ENCODE measurements around the gene CA7.
"Not testable (repeated sequence)": the region's sequence is repeated elsewhere in the genome, so short reads cannot be mapped to it uniquely, and the experiment has no call there.

The CA7 gene

GRCh38 chr16:66863707-66864106 lies 19.5 kb downstream of the CA7 start:
- H3K27me3 ChIP-seq (ENCODE audit: control insufficient read depth, insufficient read depth, low read length) = no peaks in the 10 kb centered on the region
- H3K36me3 ChIP-seq (ENCODE audit: control insufficient read depth, insufficient read depth, low read length) = no peaks in the 10 kb centered on the region
- no peak overlapping the region for H3K27ac ChIP-seq (ENCODE audit: low read depth, low read length)
- no peak overlapping the region for H3K9ac ChIP-seq (ENCODE audit: low read length)
- no peaks in the 10 kb centered on the region for H3K4me1 ChIP-seq (ENCODE audit: control insufficient read depth, insufficient read depth, low read length)
- H3K4me3 ChIP-seq (ENCODE audit: low read length) = no peak overlapping the region

- Histone ChIP-seq H3K4me3 (ENCODE audit: low read length) (no peak overlapping the region), H3K27me3 (ENCODE audit: control insufficient read depth, insufficient read depth, low read length) (no peaks in the 10 kb centered on the region), H3K4me1 (ENCODE audit: control insufficient read depth, insufficient read depth, low read length) (no peaks in the 10 kb centered on the region), H3K27ac (ENCODE audit: low read depth, low read length) (no peak overlapping the region), H3K36me3 (ENCODE audit: control insufficient read depth, insufficient read depth, low read length) (no peaks in the 10 kb centered on the region), H3K9ac (ENCODE audit: low read length) (no peak overlapping the region)
Measured at GRCh38 chr16:66869424-66869823, 25.2 kb downstream of the CA7 start.

GRCh38 chr16:66871363-66871762 lies 27.1 kb downstream of the CA7 start:
- H3K4me1 ChIP-seq (ENCODE audit: control insufficient read depth, insufficient read depth, low read length); H3K27ac ChIP-seq (ENCODE audit: low read depth, low read length); H3K27me3 ChIP-seq (ENCODE audit: control insufficient read depth, insufficient read depth, low read length); H3K9ac ChIP-seq (ENCODE audit: low read length); H3K36me3 ChIP-seq (ENCODE audit: control insufficient read depth, insufficient read depth, low read length); H3K4me3 ChIP-seq (ENCODE audit: low read length): not testable (repeated sequence)

- Histone ChIP-seq H3K27ac (ENCODE audit: low read depth, low read length) (no peak overlapping the region), H3K9ac (ENCODE audit: low read length) (no peak overlapping the region), H3K36me3 (ENCODE audit: control insufficient read depth, insufficient read depth, low read length) (no peaks in the 10 kb centered on the region), H3K4me3 (ENCODE audit: low read length) (no peak overlapping the region), H3K27me3 (ENCODE audit: control insufficient read depth, insufficient read depth, low read length) (no peaks in the 10 kb centered on the region), H3K4me1 (ENCODE audit: control insufficient read depth, insufficient read depth, low read length) (no peaks in the 10 kb centered on the region)
Measured at GRCh38 chr16:66871840-66872239, 27.6 kb downstream of the CA7 start.

DNA sequence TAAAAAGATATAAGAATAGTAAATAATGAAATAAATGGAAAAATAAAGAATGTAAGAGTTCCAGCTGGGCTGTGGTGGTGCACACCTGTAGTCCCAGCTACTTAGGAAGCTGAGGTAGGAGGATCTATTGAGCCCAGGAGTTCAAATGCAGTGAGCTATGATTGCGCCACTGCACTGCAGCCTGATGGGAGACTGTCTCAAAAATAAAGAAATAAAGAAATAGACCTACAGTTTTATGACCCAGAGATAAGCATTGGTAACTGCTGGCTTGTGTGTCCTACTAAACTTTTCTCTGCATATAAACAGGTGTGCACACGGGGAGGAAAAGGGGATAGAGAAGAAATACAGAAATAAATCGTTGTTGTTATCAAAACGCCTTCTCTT lies 28.3 kb downstream of the CA7 start:
- peak overlapping the region; percentile 74 for H3K4me3 ChIP-seq (ENCODE audit: low read length)
- H3K4me1 ChIP-seq (ENCODE audit: control insufficient read depth, insufficient read depth, low read length) = no peaks in the 10 kb centered on the region
- H3K9ac ChIP-seq (ENCODE audit: low read length) = peak overlapping the region; percentile 45
- no peak overlapping the region for H3K27ac ChIP-seq (ENCODE audit: low read depth, low read length)
- no peaks in the 10 kb centered on the region for H3K27me3 ChIP-seq (ENCODE audit: control insufficient read depth, insufficient read depth, low read length)
- H3K36me3 ChIP-seq (ENCODE audit: control insufficient read depth, insufficient read depth, low read length) = no peaks in the 10 kb centered on the region

DNA sequence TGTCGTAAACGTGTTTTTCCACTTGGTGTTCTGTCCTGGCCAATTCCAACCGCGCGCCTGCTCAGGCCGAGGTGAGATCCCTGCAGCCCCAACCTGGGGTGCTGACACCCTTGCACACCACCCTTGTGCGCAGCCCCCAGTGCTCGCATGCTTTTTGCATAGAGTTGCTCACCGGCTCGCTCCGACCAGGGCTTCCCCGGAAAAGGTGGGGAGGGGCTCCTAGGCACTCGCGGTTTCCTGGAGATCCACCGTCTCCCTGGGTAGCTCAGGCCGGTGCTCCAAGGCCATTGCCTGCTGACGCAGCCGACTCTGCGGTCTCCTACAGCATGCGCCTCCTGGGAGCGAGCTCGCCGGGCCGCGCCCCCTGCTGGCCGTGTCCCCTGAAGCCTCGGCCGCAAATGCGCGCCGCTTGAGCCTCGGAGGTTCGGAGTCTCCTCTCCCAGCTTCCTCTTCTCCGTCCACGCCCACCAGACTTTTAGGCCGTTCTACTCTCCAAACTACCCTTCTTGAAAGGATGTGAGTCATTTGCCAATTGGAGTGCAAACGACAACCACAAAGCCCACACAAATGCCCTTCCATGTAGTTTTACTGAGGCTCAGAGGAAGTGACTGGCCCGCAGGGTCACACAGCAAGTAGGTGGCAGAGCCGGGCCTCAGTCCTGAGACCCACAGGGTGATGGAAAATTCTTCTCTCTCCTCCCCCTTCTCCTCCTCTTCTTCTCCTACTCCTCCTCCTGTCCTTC lies 28.9 kb downstream of the CA7 start:
- no peaks in the 10 kb centered on the region for H3K36me3 ChIP-seq (ENCODE audit: control insufficient read depth, insufficient read depth, low read length)
- H3K27ac ChIP-seq (ENCODE audit: low read depth, low read length) = no peak overlapping the region
- no peaks in the 10 kb centered on the region for H3K4me1 ChIP-seq (ENCODE audit: control insufficient read depth, insufficient read depth, low read length)
- H3K27me3 ChIP-seq (ENCODE audit: control insufficient read depth, insufficient read depth, low read length) = no peaks in the 10 kb centered on the region
- H3K4me3 ChIP-seq (ENCODE audit: low read length) = peak overlapping the region; percentile 74
- peak overlapping the region; percentile 45 for H3K9ac ChIP-seq (ENCODE audit: low read length)

GRCh38 chr16:66873685-66874055 lies 29.5 kb downstream of the CA7 start:
- no peaks in the 10 kb centered on the region for H3K27me3 ChIP-seq (ENCODE audit: control insufficient read depth, insufficient read depth, low read length)
- no peak overlapping the region for H3K27ac ChIP-seq (ENCODE audit: low read depth, low read length)
- H3K4me1 ChIP-seq (ENCODE audit: control insufficient read depth, insufficient read depth, low read length) = no peaks in the 10 kb centered on the region
- no peak overlapping the region for H3K9ac ChIP-seq (ENCODE audit: low read length)
- no peaks in the 10 kb centered on the region for H3K36me3 ChIP-seq (ENCODE audit: control insufficient read depth, insufficient read depth, low read length)
- no peak overlapping the region for H3K4me3 ChIP-seq (ENCODE audit: low read length)

- H3K4me3 ChIP-seq (ENCODE audit: low read length) = no peak overlapping the region
- H3K36me3 ChIP-seq (ENCODE audit: control insufficient read depth, insufficient read depth, low read length) = no peaks in the 10 kb centered on the region
- no peaks in the 10 kb centered on the region for H3K27me3 ChIP-seq (ENCODE audit: control insufficient read depth, insufficient read depth, low read length)
- no peak overlapping the region for H3K27ac ChIP-seq (ENCODE audit: low read depth, low read length)
- H3K9ac ChIP-seq (ENCODE audit: low read length) = no peak overlapping the region
- H3K4me1 ChIP-seq (ENCODE audit: control insufficient read depth, insufficient read depth, low read length) = no peaks in the 10 kb centered on the region
Measured at GRCh38 chr16:66874079-66874775, 30.0 kb downstream of the CA7 start.

DNA sequence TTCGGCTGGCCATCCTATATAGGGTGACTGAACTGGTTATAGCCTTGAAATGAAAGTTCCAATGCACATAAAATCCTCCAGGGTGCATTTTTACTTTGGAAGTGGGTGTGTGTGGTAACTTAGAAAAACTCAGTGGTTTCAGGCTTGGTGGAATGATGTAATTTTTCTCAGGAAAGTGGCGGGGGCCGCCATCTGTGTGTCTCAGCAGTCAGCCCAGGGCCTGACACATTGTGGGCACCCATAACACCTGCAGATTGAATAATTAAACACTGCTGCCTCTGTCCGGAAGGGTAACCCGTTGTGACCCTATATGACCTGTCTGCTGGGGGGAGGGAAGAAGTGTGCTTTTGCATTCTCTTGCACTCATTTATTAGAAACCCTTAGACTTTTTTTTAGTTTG lies 33.9 kb downstream of the CA7 start:
- H3K27ac ChIP-seq (ENCODE audit: low read depth, low read length) = no peak overlapping the region
- H3K4me3 ChIP-seq (ENCODE audit: low read length) = no peak overlapping the region
- no peaks in the 10 kb centered on the region for H3K36me3 ChIP-seq (ENCODE audit: control insufficient read depth, insufficient read depth, low read length)
- peaks cover 5% of the 10 kb centered on the region for H3K4me1 ChIP-seq (ENCODE audit: control insufficient read depth, insufficient read depth, low read length)
- H3K27me3 ChIP-seq (ENCODE audit: control insufficient read depth, insufficient read depth, low read length) = no peaks in the 10 kb centered on the region
- no peak overlapping the region for H3K9ac ChIP-seq (ENCODE audit: low read length)

DNA sequence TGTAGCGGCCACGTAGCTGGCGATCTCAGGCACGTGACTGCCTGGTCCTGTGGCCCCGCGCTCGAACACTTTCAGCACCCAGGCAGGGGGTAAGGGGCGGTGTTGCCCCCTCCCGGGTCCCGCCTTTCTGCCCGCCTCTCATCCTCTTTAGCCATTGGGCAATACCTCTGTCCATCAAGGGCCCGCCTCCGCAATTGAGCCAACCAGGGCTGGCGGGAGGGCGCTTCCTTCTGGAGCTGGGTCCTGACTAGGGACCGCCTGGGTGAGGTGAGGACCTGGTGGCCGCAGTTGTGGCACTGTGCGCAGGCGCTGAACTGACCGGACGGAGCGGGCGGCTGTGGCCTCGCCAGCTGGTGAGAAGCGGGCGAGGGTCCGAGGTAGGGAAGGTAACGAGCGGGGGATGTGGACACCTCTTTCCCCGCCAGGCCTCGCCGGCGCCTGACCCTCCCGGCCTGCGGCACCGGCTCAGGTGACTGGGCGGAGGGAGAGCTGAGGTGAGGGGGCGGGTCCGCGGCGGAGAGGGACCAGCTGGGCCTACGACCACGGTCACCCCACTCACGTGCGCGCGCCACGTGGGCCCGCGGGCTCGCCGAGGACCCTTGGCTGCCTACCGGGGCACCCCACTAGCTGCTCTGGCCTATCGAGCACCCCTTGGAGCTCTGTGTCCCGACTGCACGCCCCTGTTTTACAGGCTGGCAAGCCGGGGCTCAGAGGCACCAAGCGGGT lies 36.2 kb downstream of the CA7 start, which contains the start of gene PDP2:
Gene PDP2, plus strand, starts transcription at position 228 of the 726 bp plus-strand sequence. CDS start 3,770 bp downstream, outside the sequence.
- Histone ChIP-seq H3K4me1 (ENCODE audit: control insufficient read depth, insufficient read depth, low read length) (peaks cover 5% of the 10 kb centered on the region), H3K27ac (ENCODE audit: low read depth, low read length) (no peak within 1 kb of the TSS), H3K36me3 (ENCODE audit: control insufficient read depth, insufficient read depth, low read length) (peaks cover 13% of the 10 kb centered on the region), H3K4me3 (ENCODE audit: low read length) (peak within 1 kb of the TSS; percentile 93), H3K27me3 (ENCODE audit: control insufficient read depth, insufficient read depth, low read length) (no peaks in the 10 kb centered on the region), H3K9ac (ENCODE audit: low read length) (peak within 1 kb of the TSS; percentile 60)

DNA sequence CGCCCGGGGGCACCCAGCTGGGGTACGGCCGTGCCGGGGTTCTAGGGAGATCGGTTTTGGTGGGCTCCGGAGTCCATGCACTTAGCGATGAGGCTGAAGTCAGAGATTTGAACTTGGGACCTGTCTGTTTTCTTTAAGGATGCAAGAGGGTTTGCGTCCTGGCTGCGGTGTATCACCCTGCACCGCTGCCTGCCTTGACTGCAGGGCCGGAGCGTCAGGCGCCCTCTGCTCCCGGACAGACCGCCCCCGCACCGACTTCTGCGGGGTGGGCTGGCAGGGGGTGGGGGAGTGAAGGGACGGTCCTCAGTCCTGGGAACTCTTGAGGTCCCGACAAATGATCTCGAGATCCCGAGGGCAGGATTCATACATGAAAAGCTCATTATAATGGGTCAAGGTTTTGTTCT lies 36.8 kb downstream of the CA7 start:
- Histone ChIP-seq H3K4me1 (ENCODE audit: control insufficient read depth, insufficient read depth, low read length) (peaks cover 5% of the 10 kb centered on the region), H3K36me3 (ENCODE audit: control insufficient read depth, insufficient read depth, low read length) (peaks cover 16% of the 10 kb centered on the region), H3K9ac (ENCODE audit: low read length) (peak overlapping the region; percentile 60), H3K27me3 (ENCODE audit: control insufficient read depth, insufficient read depth, low read length) (no peaks in the 10 kb centered on the region), H3K4me3 (ENCODE audit: low read length) (peak overlapping the region; percentile 93), H3K27ac (ENCODE audit: low read depth, low read length) (no peak overlapping the region)

- no peak overlapping the region for H3K9ac ChIP-seq (ENCODE audit: low read length)
- no peak overlapping the region for H3K4me3 ChIP-seq (ENCODE audit: low read length)
Measured at GRCh38 chr16:66881560-66881959, 37.3 kb downstream of the CA7 start.

More at GRCh38 chr16:66881560-66881959, 37.3 kb downstream of the CA7 start:
- peaks cover 16% of the 10 kb centered on the region for H3K36me3 ChIP-seq (ENCODE audit: control insufficient read depth, insufficient read depth, low read length)
- H3K27me3 ChIP-seq (ENCODE audit: control insufficient read depth, insufficient read depth, low read length) = no peaks in the 10 kb centered on the region
- no peak overlapping the region for H3K27ac ChIP-seq (ENCODE audit: low read depth, low read length)
- peaks cover 5% of the 10 kb centered on the region for H3K4me1 ChIP-seq (ENCODE audit: control insufficient read depth, insufficient read depth, low read length)

Measured in rectal smooth muscle tissue (tissue), 1 donor.